H1 (cell line): ENCODE results near the gene ITGA11. TPM values are rescaled to one million over a fixed set of nuclear protein-coding genes. Genes with fewer than 3 reads are reported as not detected.

ENCODE experiments used
- CTCF ChIA-PET: fragments of 300-600 bp; sonication (Branson Sonifier 250); formaldehyde crosslinking; loops from one replicate; lab custom pipeline; 2021; ENCODE audit not compliant: partially characterized antibody; lab: Charles Lee
- POLR2A ChIA-PET: fragments of 300-600 bp; sonication (Branson Sonifier 250); formaldehyde crosslinking; loops from one replicate; lab custom pipeline; 2021; ENCODE audit warnings: inconsistent platforms; ENCODE audit not compliant: partially characterized antibody; lab: Charles Lee
- DNase-seq, 2 experiments: peaks; one replicate each; pipeline versions ENCODE4 v3.0.0 to v3.0.0-alpha.2; 2010 to 2022; ENCODE audit warnings: low spot score in 2 of 2, low read depth in 1 of 2, mixed read lengths in 1 of 2
- FAIRE-seq: peaks from 2 replicates; lab custom pipeline; 2011; peaks lifted over from hg19 to GRCh38; lab: Jason Lieb, UNC
- H2AFZ ChIP-seq: 2 replicates; pipeline ENCODE4 v1.8.1; 2012; ENCODE audit warnings: low read length, inconsistent platforms
- H2AK5ac ChIP-seq: 2 replicates; pipeline ENCODE4 v1.6.1; 2013; ENCODE audit warnings: low read depth, low read length
- H2BK120ac ChIP-seq: replicated peaks from 2 replicates; pipeline ENCODE3; 2013; ENCODE audit warnings: low read depth, low read length, inconsistent platforms
- H2BK12ac ChIP-seq: 2 replicates; pipeline ENCODE4 v1.6.1; 2013; ENCODE audit warnings: low read depth, low read length
- H2BK15ac ChIP-seq: 2 replicates; pipeline ENCODE4 v1.6.1; 2013; ENCODE audit warnings: low read length
- H2BK20ac ChIP-seq: 2 replicates; pipeline ENCODE4 v1.6.1; 2013; ENCODE audit warnings: low read length
- H2BK5ac ChIP-seq: 2 replicates; pipeline ENCODE4 v1.6.1; 2013; ENCODE audit warnings: low read depth, low read length
- H3K14ac ChIP-seq: 2 replicates; pipeline ENCODE4 v1.6.1; 2013; ENCODE audit warnings: inconsistent platforms; ENCODE audit not compliant: insufficient read length
- H3K18ac ChIP-seq: 2 replicates; pipeline ENCODE4 v1.6.1; 2013; ENCODE audit warnings: low read length; ENCODE audit errors: extremely low read depth
- H3K23ac ChIP-seq: 2 replicates; pipeline ENCODE4 v1.6.1; 2013; ENCODE audit warnings: inconsistent platforms; ENCODE audit not compliant: insufficient read length
- H3K23me2 ChIP-seq: 2 replicates; pipeline ENCODE4 v1.6.1; 2013; ENCODE audit warnings: low read depth, low read length
- H3K27ac ChIP-seq: 2 replicates; pipeline ENCODE4 v1.6.1; 2011; ENCODE audit warnings: low read depth, low read length, inconsistent platforms
- H3K27me3 ChIP-seq, 4 experiments: replicated peaks in 1 of 4; 1 replicate in 1 of 4; 2 replicates in 3 of 4; pipeline versions ENCODE4 v1.6.1 to v1.8.1; 2011 to 2013; ENCODE audit warnings: low read length in 3 of 4, mild to moderate bottlenecking in 3 of 4, inconsistent platforms in 2 of 4, mixed read lengths in 2 of 4, moderate library complexity in 1 of 4; ENCODE audit not compliant: control insufficient read depth in 3 of 4, insufficient read depth in 3 of 4; ENCODE audit errors: extremely low read depth in 1 of 4
- H3K36me3 ChIP-seq, 4 experiments: 2 replicates each; pipeline versions ENCODE4 v1.6.1 to v1.8.1; 2011 to 2013; ENCODE audit warnings: mild to moderate bottlenecking in 4 of 4, low read length in 3 of 4, moderate library complexity in 2 of 4, control low read depth in 1 of 4, inconsistent platforms in 1 of 4; ENCODE audit not compliant: insufficient read depth in 4 of 4, control insufficient read depth in 2 of 4
- H3K4ac ChIP-seq: replicated peaks from 2 replicates; pipeline ENCODE3; 2013; ENCODE audit warnings: low read length, low read depth, mixed read lengths, inconsistent platforms; ENCODE audit not compliant: insufficient read length
- H3K4me1 ChIP-seq, 4 experiments: replicated peaks in 1 of 4; 1 replicate in 1 of 4; 2 replicates in 3 of 4; pipeline versions ENCODE4 v1.6.1 to v1.8.1; 2011 to 2013; ENCODE audit warnings: low read length in 3 of 4, inconsistent platforms in 2 of 4, mixed read lengths in 1 of 4; ENCODE audit not compliant: insufficient read depth in 4 of 4, control insufficient read depth in 3 of 4
- H3K4me2 ChIP-seq, 2 experiments: 2 replicates each; pipeline versions ENCODE4 v1.6.1 to v1.8.1; 2011 to 2013; ENCODE audit warnings: low read depth in 2 of 2, low read length in 2 of 2, control low read depth in 1 of 2, inconsistent platforms in 1 of 2, mild to moderate bottlenecking in 1 of 2; ENCODE audit not compliant: insufficient read depth in 1 of 2
- H3K4me3 ChIP-seq, 4 experiments: fragments of 200-600, 300-600 bp in 1 of 4; sonication (generic), shearing (Covaris generic), sonication (Bioruptor Twin) in 1 of 4; 2 replicates each; pipeline versions ENCODE4 v1.5.1 to v1.8.1; 2011 to 2016; ENCODE audit warnings: low read length in 4 of 4, low read depth in 3 of 4, control low read depth in 2 of 4, inconsistent platforms in 2 of 4, mild to moderate bottlenecking in 2 of 4, mixed read lengths in 1 of 4, moderate library complexity in 1 of 4; ENCODE audit not compliant: insufficient read depth in 2 of 4; ENCODE audit errors: extremely low read depth in 1 of 4
- H3K56ac ChIP-seq: replicated peaks from 2 replicates; pipeline ENCODE3; 2013; ENCODE audit warnings: low read depth, mild to moderate bottlenecking, mixed read lengths, low read length, inconsistent platforms; ENCODE audit not compliant: insufficient read length
- H3K79me1 ChIP-seq: 2 replicates; pipeline ENCODE4 v1.6.1; 2013; ENCODE audit warnings: low read depth, low read length, control low read depth
- H3K79me2 ChIP-seq, 2 experiments: 2 replicates each; pipeline versions ENCODE4 v1.6.1 to v1.8.1; 2012 to 2013; ENCODE audit warnings: low read length in 2 of 2, mild to moderate bottlenecking in 2 of 2, inconsistent platforms in 1 of 2; ENCODE audit not compliant: insufficient read depth in 2 of 2, control insufficient read depth in 1 of 2
- H3K9ac ChIP-seq, 4 experiments: replicated peaks in 1 of 4; 1 replicate in 1 of 4; 2 replicates in 3 of 4; pipeline versions ENCODE4 v1.6.1 to v1.8.1; 2011 to 2013; ENCODE audit warnings: low read depth in 3 of 4, low read length in 3 of 4, control low read depth in 2 of 4, mild to moderate bottlenecking in 2 of 4, moderate library complexity in 2 of 4, inconsistent platforms in 1 of 4; ENCODE audit errors: extremely low read depth in 1 of 4
- H3K9me3 ChIP-seq, 2 experiments: 2 replicates each; pipeline versions ENCODE4 v1.6.1 to v1.8.1; 2012 to 2013; ENCODE audit warnings: mild to moderate bottlenecking in 2 of 2, moderate library complexity in 2 of 2, control low read depth in 1 of 2, inconsistent platforms in 1 of 2, low read depth in 1 of 2, low read length in 1 of 2, mixed read lengths in 1 of 2; ENCODE audit not compliant: insufficient read depth in 2 of 2
- H4K20me1 ChIP-seq, 2 experiments: replicated peaks in 1 of 2; 2 replicates each; pipeline versions ENCODE3 to v1.8.1; 2011 to 2013; ENCODE audit warnings: inconsistent platforms in 2 of 2, low read length in 2 of 2, mild to moderate bottlenecking in 1 of 2; ENCODE audit not compliant: insufficient read depth in 2 of 2, control insufficient read depth in 1 of 2
- H4K5ac ChIP-seq: 2 replicates; pipeline ENCODE4 v1.6.1; 2013; ENCODE audit warnings: low read length, low read depth, mixed read lengths, inconsistent platforms; ENCODE audit not compliant: insufficient read length
- H4K8ac ChIP-seq: 2 replicates; pipeline ENCODE4 v1.8.0; 2013; ENCODE audit warnings: mild to moderate bottlenecking, moderate library complexity, low read length, inconsistent platforms; ENCODE audit not compliant: insufficient read depth; ENCODE audit errors: extremely low read depth
- H4K91ac ChIP-seq: replicated peaks from 2 replicates; pipeline ENCODE3; 2013; ENCODE audit warnings: low read length, mixed read lengths, inconsistent platforms; ENCODE audit not compliant: insufficient read length
- POLR2A ChIP-seq, 2 experiments: IDR thresholded peaks; 1 replicate in 1 of 2; 2 replicates in 1 of 2; pipeline ENCODE4 v1.6.1; 2011; ENCODE audit warnings: low read depth in 2 of 2, low read length in 2 of 2, mild to moderate bottlenecking in 2 of 2; ENCODE audit errors: control extremely low read depth in 1 of 2
- SIN3A ChIP-seq, 2 experiments: IDR thresholded peaks in 1 of 2; conservative IDR thresholded peaks in 1 of 2; 2 replicates each; pipeline ENCODE4 v1.6.1; 2011 to 2012; ENCODE audit warnings: low read length in 2 of 2, improper control_type of control experiment in 1 of 2, low read depth in 1 of 2, mild to moderate bottlenecking in 1 of 2
- SRF ChIP-seq: IDR thresholded peaks from 2 replicates; pipeline ENCODE4 v1.6.1; 2011; ENCODE audit warnings: mild to moderate bottlenecking, low read depth, low read length, moderate library complexity
- WGBS, 2 experiments: shearing (Covaris generic) in 1 of 2; methylation state at CpG; one replicate each; pipeline versions ENCODE4 v1.1.6 to v1.1.7; 2013 to 2015; ENCODE audit warnings: low lambda C conversion rate in 2 of 2, mixed read lengths in 2 of 2, inconsistent platforms in 1 of 2, low coverage in 1 of 2, missing lambda C conversion rate in 1 of 2; ENCODE audit not compliant: insufficient replicate concordance in 2 of 2, insufficient coverage in 1 of 2, insufficient read length in 1 of 2; ENCODE audit errors: extremely low coverage in 1 of 2, missing lambda C conversion rate in 1 of 2; 5-methylcytosine and 5-hydroxymethylcytosine counted together
- polyA plus RNA-seq, 7 experiments: library from polyadenylated mRNA; depleted of rRNA in 3 of 7; stranded (reverse) in 5 of 7; unstranded in 2 of 7; fragments of >200 nt in 5 of 7; fragments of 200-250 nt in 2 of 7; gene quantifications; 1 replicate in 5 of 7; 2 replicates in 1 of 7; 4 replicates in 1 of 7; pipeline versions ENCODE4 v1.2.1 to v1.2.3, GENCODE V29; 2011 to 2013; ENCODE audit warnings: missing spikeins in 2 of 7, mixed read lengths in 2 of 7
- total RNA-seq: library from RNA; stranded (reverse); fragmentation: NEBNext Ultra II Directional; extraction: Animal tissue kit (Norgen Biotek cat#: 25700); gene quantifications from 2 replicates; pipeline ENCODE4 v1.2.1, GENCODE V29; 2021

Gene ITGA11
- total and polyA plus RNA-seq, 2 of the 8 experiments (the other 6 are each of a cell fraction or from before 2014, with no cell fraction given) = 0.05 to 0.06 TPM

GRCh38 chr15:68348606-68349005, 83.4 kb downstream of the ITGA11 start:
- Histone ChIP-seq H3K4me1 (no peaks in the 10 kb centered on the region), H2AK5ac (no peak overlapping the region), H3K79me1 (no peaks in the 10 kb centered on the region), H4K8ac (no peak overlapping the region), H4K91ac (no peak overlapping the region), H3K4me3 (no peak overlapping the region), H2BK12ac (no peak overlapping the region), H3K4me2 (no peak overlapping the region), H2BK5ac (no peak overlapping the region), H3K27ac (no peak overlapping the region), H4K20me1 (no peaks in the 10 kb centered on the region), H3K23me2 (no peaks in the 10 kb centered on the region), H2BK15ac (no peak overlapping the region), H4K5ac (no peak overlapping the region), H2BK120ac (no peak overlapping the region), H2BK20ac (no peak overlapping the region), H3K36me3 (no peaks in the 10 kb centered on the region), H3K9me3 (no peaks in the 10 kb centered on the region), H3K56ac (no peak overlapping the region), H3K18ac (no peak overlapping the region), H3K14ac (no peak overlapping the region), H2AFZ (no peak overlapping the region), H3K27me3 (no peaks in the 10 kb centered on the region), H3K4ac (no peak overlapping the region), H3K79me2 (no peaks in the 10 kb centered on the region), H3K23ac (no peak overlapping the region), H3K9ac (no peak overlapping the region)
- FAIRE-seq = no peak
- ChIA-PET CTCF (interaction anchor here (0.6 to 2.0 kb wide), 3 partner anchors 11 to 89 kb away, joined by 3 to 6 read pairs (median 3); no protein-coding TSS in a partner anchor), POLR2A (interaction anchor here (1.6 kb wide), 1 partner anchor 11 kb away, joined by 4 read pairs; no protein-coding TSS in a partner anchor)
- 89% methylated on average over 9 of the region's 9 CpGs; no CpG with 5 or more reads in 1 of the 2 experiments for WGBS, 2 experiments
- DNase-seq = no peak
- TF ChIP-seq SRF = no peak
- TF ChIP-seq POLR2A (IDR thresholded peaks at IDR 0.05; ENCODE audit: control extremely low read depth in 1 of 2, low read depth in 2 of 2, low read length in 2 of 2) = no peak
- no peak for TF ChIP-seq SIN3A (conservative IDR thresholded peaks at IDR 0.05 in 1 of 2, IDR thresholded peaks at IDR 0.05 in 1 of 2; ENCODE audit: low read depth in 1 of 2, low read length in 2 of 2)
